Loucy (cell line): Measurements from ENCODE around the gene KIZ.

Source experiments
- H2AFZ ChIP-seq: fragments of 200-600 bp; sonication (generic); 2 replicates; pipeline ENCODE4 v1.6.0; 2016; ENCODE audit warnings: antibody characterized with exemption, mild to moderate bottlenecking, low read length, moderate library complexity
- H3F3A ChIP-seq: fragments of 200-600 bp; 2 replicates; pipeline ENCODE4 v1.6.0; 2016; ENCODE audit warnings: antibody characterized with exemption, low read depth, mild to moderate bottlenecking
- H3K27me3 ChIP-seq: fragments of 200-600 bp; sonication (generic); 2 replicates; pipeline ENCODE4 v1.6.1; 2014; ENCODE audit warnings: low read length, mild to moderate bottlenecking; ENCODE audit not compliant: insufficient read depth, poor library complexity, severe bottlenecking
- H3K36me3 ChIP-seq: fragments of 200-600 bp; sonication (generic); 2 replicates; pipeline ENCODE4 v1.6.1; 2016; ENCODE audit warnings: low read length; ENCODE audit not compliant: insufficient read depth
- H3K4me1 ChIP-seq: fragments of 200-600 bp; sonication (generic); 2 replicates; pipeline ENCODE4 v1.5.1; 2014; ENCODE audit warnings: low read length, mild to moderate bottlenecking; ENCODE audit not compliant: insufficient read depth, poor library complexity, severe bottlenecking
- H3K4me2 ChIP-seq: fragments of 200-600 bp; sonication (generic); 2 replicates; pipeline ENCODE4 v1.6.0; 2014; ENCODE audit warnings: antibody characterized with exemption, low read length, low read depth, mild to moderate bottlenecking; ENCODE audit not compliant: poor library complexity, severe bottlenecking
- H3K4me3 ChIP-seq: fragments of 200-600 bp; sonication (generic); 2 replicates; pipeline ENCODE4 v1.5.1; 2014; ENCODE audit warnings: low read length, mild to moderate bottlenecking, mixed read lengths; ENCODE audit not compliant: poor library complexity, severe bottlenecking
- H3K79me2 ChIP-seq: fragments of 200-600 bp; sonication (generic); 2 replicates; pipeline ENCODE4 v1.6.1; 2014; ENCODE audit warnings: low read length; ENCODE audit not compliant: insufficient read depth
- H3K9ac ChIP-seq: fragments of 200-600 bp; sonication (generic); 2 replicates; pipeline ENCODE4 v1.6.0; 2014; ENCODE audit warnings: mild to moderate bottlenecking, low read depth, low read length, moderate library complexity; ENCODE audit not compliant: poor library complexity, severe bottlenecking
- H3K9me2 ChIP-seq: fragments of 200-600 bp; sonication (generic); replicated peaks from 2 replicates; pipeline ENCODE4 v1.6.1; 2016; ENCODE audit warnings: low read depth, low read length, mixed read lengths
- H3K9me3 ChIP-seq: fragments of 200-600 bp; sonication (generic); 2 replicates; pipeline ENCODE4 v1.6.1; 2014; ENCODE audit warnings: mild to moderate bottlenecking, antibody characterized with exemption, low read length, low read depth; ENCODE audit not compliant: insufficient read depth
- H4K20me1 ChIP-seq: fragments of 200-600 bp; sonication (generic); 2 replicates; pipeline ENCODE4 v1.6.0; 2014; ENCODE audit warnings: antibody characterized with exemption, low read length, mild to moderate bottlenecking; ENCODE audit not compliant: insufficient read depth, poor library complexity, severe bottlenecking
- CTCF ChIP-seq: fragments of 200-600 bp; sonication (generic); conservative IDR thresholded peaks from 2 replicates; pipeline ENCODE4 v1.5.1; 2014; ENCODE audit warnings: mild to moderate bottlenecking, antibody characterized with exemption, low read length
- EZH2phosphoT487 ChIP-seq: fragments of 200-600 bp; IDR thresholded peaks from 2 replicates; pipeline ENCODE4 v1.6.1; 2018; ENCODE audit warnings: antibody characterized with exemption, mild to moderate bottlenecking, moderate library complexity, borderline replicate concordance

KIZ gene

DNA sequence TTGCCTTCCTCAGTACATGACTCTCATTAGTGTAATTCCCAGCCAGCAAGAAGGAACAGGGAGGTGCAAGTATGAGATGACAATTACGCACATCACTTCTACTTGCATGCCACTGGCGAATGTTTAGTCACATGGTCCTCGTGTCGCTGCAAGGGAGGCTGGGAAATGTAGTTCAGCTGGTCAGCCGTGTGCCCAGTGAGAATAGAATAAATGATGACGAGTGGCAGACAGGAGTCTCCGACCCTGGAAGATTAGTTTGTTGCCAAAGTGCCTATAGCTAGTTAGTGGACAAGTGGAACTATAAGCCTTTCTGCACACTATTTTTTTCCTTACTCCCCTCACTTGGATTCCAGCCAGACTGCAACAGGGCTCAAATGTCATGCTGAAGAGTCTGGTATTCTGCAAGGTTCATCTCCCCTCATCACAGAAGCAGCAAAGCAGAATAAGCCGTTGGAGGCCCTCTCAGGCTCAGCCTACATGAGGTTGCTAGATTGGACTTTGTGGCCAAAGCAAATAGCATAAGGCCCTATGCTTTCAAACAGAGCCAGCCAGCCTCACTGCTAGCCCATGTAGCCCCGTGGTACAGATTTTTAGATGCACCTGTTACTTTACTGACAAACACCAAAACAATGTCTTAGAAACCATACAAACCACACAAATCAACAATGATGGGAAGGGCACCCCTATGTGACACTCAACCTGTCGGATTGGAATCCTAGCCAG is 29.4 kb upstream of the KIZ start:
- H3K36me3 ChIP-seq: no peaks in the 10 kb centered on the region
- H4K20me1 ChIP-seq: no peaks in the 10 kb centered on the region
- no peak overlapping the region for H3K4me2 ChIP-seq
- H3K9me2 ChIP-seq: no peaks in the 10 kb centered on the region
- H3K9me3 ChIP-seq: no peaks in the 10 kb centered on the region
- no peaks in the 10 kb centered on the region for H3F3A ChIP-seq
- TF ChIP-seq EZH2phosphoT487 (no peak), CTCF (no peak)
- H3K9ac ChIP-seq: no peak overlapping the region
- H3K4me1 ChIP-seq: peaks cover 12% of the 10 kb centered on the region
- no peak overlapping the region for H2AFZ ChIP-seq
- no peaks in the 10 kb centered on the region for H3K27me3 ChIP-seq
- no peak overlapping the region for H3K4me3 ChIP-seq
- no peaks in the 10 kb centered on the region for H3K79me2 ChIP-seq

DNA sequence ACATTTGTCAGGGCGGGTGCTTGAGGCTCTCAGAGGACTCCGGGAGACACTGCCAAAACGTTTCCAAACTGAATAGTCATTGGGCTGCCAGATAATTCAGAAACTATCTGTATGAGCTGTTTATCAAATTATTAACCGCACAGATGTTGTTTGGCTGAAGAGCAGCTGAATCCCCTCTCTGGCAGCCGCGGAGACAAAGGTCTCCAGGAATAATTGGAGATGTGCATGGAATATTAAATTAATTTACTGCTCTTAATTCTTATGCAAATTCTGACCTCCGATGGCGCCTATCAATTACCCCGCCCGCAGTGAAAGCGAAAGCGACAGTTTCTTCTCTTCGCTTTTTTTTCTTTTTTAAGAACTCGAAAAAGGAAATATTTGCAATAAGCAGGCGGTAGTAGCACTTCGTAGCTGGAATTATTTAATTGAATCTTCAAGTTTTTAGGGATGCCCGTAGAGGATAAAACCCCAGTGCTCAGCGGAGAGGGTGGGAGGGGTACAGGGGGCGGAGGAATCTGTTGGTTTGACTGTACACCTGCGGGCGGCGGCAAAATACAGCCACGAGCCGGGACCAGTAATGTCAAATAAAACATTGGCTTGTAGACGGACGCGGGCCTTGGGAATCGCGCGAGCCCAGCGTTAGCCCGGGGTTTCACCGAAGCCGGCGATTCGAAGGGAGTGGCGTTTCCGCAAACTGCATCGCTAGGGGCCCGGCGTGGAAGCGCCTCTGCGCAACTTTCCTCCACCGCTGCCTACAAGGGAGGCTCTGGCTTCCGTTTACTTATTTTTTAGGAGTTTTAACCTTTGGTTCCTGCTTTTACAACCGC is 25.9 kb upstream of the KIZ start:
- Histone ChIP-seq H3K4me3 (no peak overlapping the region), H3K9ac (no peak overlapping the region), H3K79me2 (no peaks in the 10 kb centered on the region), H3F3A (no peaks in the 10 kb centered on the region), H3K4me1 (peaks cover 18% of the 10 kb centered on the region), H3K27me3 (no peaks in the 10 kb centered on the region), H2AFZ (no peak overlapping the region), H3K36me3 (no peaks in the 10 kb centered on the region), H3K9me2 (no peaks in the 10 kb centered on the region), H4K20me1 (no peaks in the 10 kb centered on the region), H3K4me2 (no peak overlapping the region), H3K9me3 (no peaks in the 10 kb centered on the region)
- TF ChIP-seq CTCF: no peak
- no peak for TF ChIP-seq EZH2phosphoT487

GRCh38 chr20:21100578-21101452 is 25.1 kb upstream of the KIZ start:
- TF ChIP-seq EZH2phosphoT487 (no peak), CTCF (no peak)
- H4K20me1 ChIP-seq: no peaks in the 10 kb centered on the region
- H3K4me3 ChIP-seq: no peak overlapping the region
- H3K9me2 ChIP-seq: no peaks in the 10 kb centered on the region
- H3K36me3 ChIP-seq: no peaks in the 10 kb centered on the region
- H3F3A ChIP-seq: no peaks in the 10 kb centered on the region
- no peak overlapping the region for H3K4me2 ChIP-seq
- H2AFZ ChIP-seq: no peak overlapping the region
- H3K9ac ChIP-seq: no peak overlapping the region
- H3K9me3 ChIP-seq: no peaks in the 10 kb centered on the region
- no peaks in the 10 kb centered on the region for H3K27me3 ChIP-seq
- peaks cover 18% of the 10 kb centered on the region for H3K4me1 ChIP-seq
- no peaks in the 10 kb centered on the region for H3K79me2 ChIP-seq
